ENCODE measurements around the gene LMAN2L. TPM values are rescaled to one million over a fixed set of nuclear protein-coding genes. Genes with fewer than 3 reads are reported as not detected.

The LMAN2L gene
- total RNA-seq, 1 donor from 2014 or later, result 14.2 TPM

GRCh38 chr2:96690306-96691021 lies 49.4 kb downstream of the LMAN2L start:
- no peak for DNase-seq (ENCODE audit: low read depth)
- TF ChIP-seq CTCF (IDR thresholded peaks at IDR 0.05; ENCODE audit: insufficient read depth, low read length, poor library complexity, severe bottlenecking), result no peak
- H3K27me3 ChIP-seq (ENCODE audit: control insufficient read depth, insufficient read depth, low read length), result peaks cover 4% of the 10 kb centered on the region
- H3K4me3 ChIP-seq (ENCODE audit: low read depth, low read length), result no peak overlapping the region
- H3K36me3 ChIP-seq (ENCODE audit: control insufficient read depth, insufficient read depth, low read length), result no peaks in the 10 kb centered on the region

DNA sequence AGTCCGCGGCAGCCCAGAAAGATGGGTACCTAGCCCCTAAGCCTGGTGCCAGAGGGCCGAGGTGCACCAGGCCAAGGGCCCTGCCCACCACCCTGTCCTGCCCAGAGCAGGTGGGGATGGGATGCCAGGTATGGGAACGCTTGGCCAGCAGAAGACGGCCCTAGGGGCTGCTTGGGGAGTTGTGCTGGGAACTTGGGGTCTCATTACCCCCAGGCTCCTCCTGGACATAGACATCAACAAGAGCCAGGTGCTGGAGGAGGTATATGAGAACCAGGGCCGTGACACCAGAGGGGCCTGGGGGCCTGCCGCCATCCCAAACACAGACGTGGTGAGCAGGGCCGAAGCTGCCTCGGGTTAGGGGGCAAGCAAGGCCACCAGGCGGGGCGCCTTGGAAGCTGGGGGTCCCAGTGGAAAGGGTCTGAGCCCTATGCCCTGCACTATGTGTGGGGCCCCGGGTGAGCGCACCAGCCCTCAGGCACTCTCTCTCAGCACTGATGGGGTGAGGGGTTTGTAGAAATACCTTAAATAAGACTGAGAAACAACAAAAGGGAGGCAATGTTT lies 50.4 kb downstream of the LMAN2L start:
- Histone ChIP-seq H3K36me3 (ENCODE audit: control insufficient read depth, insufficient read depth, low read length) (no peaks in the 10 kb centered on the region), H3K4me3 (ENCODE audit: low read depth, low read length) (no peak overlapping the region), H3K27me3 (ENCODE audit: control insufficient read depth, insufficient read depth, low read length) (peaks cover 4% of the 10 kb centered on the region)
- DNase-seq (ENCODE audit: low read depth), result no peak
- no peak for TF ChIP-seq CTCF (IDR thresholded peaks at IDR 0.05; ENCODE audit: insufficient read depth, low read length, poor library complexity, severe bottlenecking)

DNA sequence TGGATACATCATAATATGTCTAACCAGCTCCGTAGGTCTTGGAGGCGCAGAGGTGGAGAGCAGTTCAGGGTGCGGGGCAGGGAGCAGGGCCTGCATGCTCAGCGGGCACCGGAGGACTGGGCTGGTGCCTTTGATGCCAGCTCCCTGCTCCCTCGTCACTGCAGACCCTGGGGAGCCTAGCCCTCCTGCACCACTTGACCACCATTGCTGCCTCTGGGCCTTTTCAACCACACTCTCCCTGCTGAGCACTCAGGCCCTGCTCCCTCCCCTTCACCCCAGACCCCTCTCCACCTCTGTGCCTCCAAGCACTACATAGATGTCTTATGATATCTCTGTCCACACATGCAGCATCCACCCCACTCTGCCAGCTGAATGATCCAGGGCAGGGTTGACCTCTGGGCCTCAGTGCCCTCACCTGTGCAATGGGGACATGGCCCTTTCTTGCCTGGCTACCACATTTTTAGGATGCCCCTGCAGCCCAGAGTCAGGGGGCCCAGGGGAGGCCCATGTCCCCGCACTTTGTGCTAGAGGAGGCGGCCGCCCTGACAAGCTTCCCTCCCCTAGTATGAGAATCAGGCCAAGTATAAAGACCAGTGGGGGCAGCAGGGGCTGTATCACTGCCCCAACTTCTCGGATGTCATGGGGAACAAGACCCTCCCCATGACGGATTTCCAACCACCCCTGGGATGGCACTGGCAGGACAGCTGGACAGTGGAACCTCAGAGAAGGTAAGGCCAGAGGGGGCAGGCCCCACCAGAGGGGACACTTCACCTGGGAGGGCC lies 51.0 kb downstream of the LMAN2L start:
- Histone ChIP-seq H3K27me3 (ENCODE audit: control insufficient read depth, insufficient read depth, low read length) (peaks cover 4% of the 10 kb centered on the region), H3K4me3 (ENCODE audit: low read depth, low read length) (no peak overlapping the region), H3K36me3 (ENCODE audit: control insufficient read depth, insufficient read depth, low read length) (no peaks in the 10 kb centered on the region)
- DNase-seq (ENCODE audit: low read depth), result no peak
- no peak for TF ChIP-seq CTCF (IDR thresholded peaks at IDR 0.05; ENCODE audit: insufficient read depth, low read length, poor library complexity, severe bottlenecking)

DNA sequence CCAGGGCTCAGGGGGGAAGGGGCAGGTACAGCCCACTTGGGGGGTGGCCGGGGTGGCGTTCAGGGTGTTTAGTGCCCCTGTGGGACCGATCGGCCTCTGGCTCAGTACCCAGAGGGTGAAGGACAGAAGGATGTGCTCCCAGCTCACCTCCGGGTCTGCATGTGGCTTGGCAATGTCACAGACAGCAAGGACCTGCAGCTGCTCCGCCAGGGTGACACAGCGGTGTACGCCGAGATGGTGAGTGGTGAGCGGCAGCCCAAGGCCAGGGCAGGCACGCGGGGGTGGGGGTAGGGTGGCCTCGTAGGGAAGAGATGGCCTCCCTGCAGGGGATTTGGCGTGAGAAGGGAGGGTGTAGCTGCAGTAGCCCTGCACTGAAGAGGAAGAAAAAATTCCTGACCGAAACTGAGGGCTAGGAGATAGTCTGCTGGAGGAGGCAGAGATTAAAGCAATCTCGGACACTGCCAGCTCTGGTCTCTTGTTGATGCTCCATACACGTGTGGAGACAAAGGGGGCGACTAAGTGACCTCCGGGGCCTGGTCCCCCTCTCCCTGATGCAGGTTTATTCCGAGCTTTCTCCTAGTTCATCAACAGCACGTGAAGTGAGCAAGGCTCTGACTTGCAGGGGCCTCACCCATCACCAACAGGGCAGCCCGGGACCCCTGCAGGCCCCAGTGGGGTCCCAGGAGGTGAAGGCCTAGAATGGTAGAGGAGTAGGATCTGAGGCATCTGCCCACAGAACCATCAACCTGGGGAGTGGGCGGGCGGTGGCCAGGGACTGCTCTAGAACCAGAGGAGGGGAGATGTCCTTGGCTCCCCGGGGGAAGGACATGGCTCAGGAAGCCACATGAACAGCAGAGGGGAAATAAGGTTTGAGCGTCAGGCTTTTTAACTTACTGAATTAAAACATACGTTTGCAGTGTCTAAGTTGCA lies 51.9 kb downstream of the LMAN2L start:
- no peak for DNase-seq (ENCODE audit: low read depth)
- no peaks in the 10 kb centered on the region for H3K36me3 ChIP-seq (ENCODE audit: control insufficient read depth, insufficient read depth, low read length)
- no peak overlapping the region for H3K4me3 ChIP-seq (ENCODE audit: low read depth, low read length)
- no peak for TF ChIP-seq CTCF (IDR thresholded peaks at IDR 0.05; ENCODE audit: insufficient read depth, low read length, poor library complexity, severe bottlenecking)
- H3K27me3 ChIP-seq (ENCODE audit: control insufficient read depth, insufficient read depth, low read length), result peaks cover 4% of the 10 kb centered on the region

- Histone ChIP-seq H3K36me3 (ENCODE audit: control insufficient read depth, insufficient read depth, low read length) (no peaks in the 10 kb centered on the region), H3K4me3 (ENCODE audit: low read depth, low read length) (no peak overlapping the region), H3K27me3 (ENCODE audit: control insufficient read depth, insufficient read depth, low read length) (peaks cover 4% of the 10 kb centered on the region)
- no peak for DNase-seq (ENCODE audit: low read depth)
- TF ChIP-seq CTCF (IDR thresholded peaks at IDR 0.05; ENCODE audit: insufficient read depth, low read length, poor library complexity, severe bottlenecking), result no peak
Observed at GRCh38 chr2:96687266-96687665, 52.6 kb downstream of the LMAN2L start.

Data from kidney epithelial cell (primary cell).